Endothelial cell (in vitro differentiated cells): ENCODE data around the gene CYSTM1. TPM values are rescaled to one million over a fixed set of nuclear protein-coding genes. Genes with fewer than 3 reads are reported as not detected.

Experiments used
- DNase-seq: peaks from one replicate; pipeline ENCODE4 v3.0.0; 2021; ENCODE audit warnings: low spot score
- H3K27ac Mint-ChIP-seq: one replicate; pipeline ENCODE4 v1.8.0; 2021; ENCODE audit warnings: mixed read lengths, inconsistent platforms; ENCODE audit not compliant: unreplicated experiment
- H3K27me3 Mint-ChIP-seq: one replicate; pipeline ENCODE4 v1.8.0; 2021; ENCODE audit warnings: mild to moderate bottlenecking, moderate library complexity, mixed read lengths, inconsistent platforms; ENCODE audit not compliant: unreplicated experiment
- H3K36me3 Mint-ChIP-seq: one replicate; pipeline ENCODE4 v1.8.0; 2021; ENCODE audit warnings: mild to moderate bottlenecking, low read depth, mixed read lengths, inconsistent platforms; ENCODE audit not compliant: unreplicated experiment
- H3K4me1 Mint-ChIP-seq: one replicate; pipeline ENCODE4 v1.8.0; 2021; ENCODE audit warnings: mild to moderate bottlenecking, mixed read lengths, inconsistent platforms; ENCODE audit not compliant: unreplicated experiment
- H3K4me3 Mint-ChIP-seq: one replicate; pipeline ENCODE4 v1.8.0; 2021; ENCODE audit warnings: mild to moderate bottlenecking, mixed read lengths, inconsistent platforms; ENCODE audit not compliant: unreplicated experiment
- H3K9me3 Mint-ChIP-seq: one replicate; pipeline ENCODE4 v1.8.0; 2021; ENCODE audit warnings: mixed read lengths, inconsistent platforms; ENCODE audit not compliant: unreplicated experiment
- CTCF ChIP-seq: fragments of 200-600 bp; sonication (generic); IDR thresholded peaks from one replicate; pipeline ENCODE4 v1.5.0; 2021; ENCODE audit warnings: antibody characterized with exemption; ENCODE audit not compliant: unreplicated experiment
- total RNA-seq: library from RNA; stranded (reverse); fragmentation: NEBNext Ultra II Directional; extraction: Animal tissue kit (Norgen Biotek cat#: 25700); gene quantifications from one replicate; pipeline ENCODE4 v1.2.1, GENCODE V29; 2021; ENCODE audit not compliant: unreplicated experiment

CYSTM1 gene
- total RNA-seq, 1 donor from 2014 or later = 21.7 TPM

- TF ChIP-seq CTCF = no peak
- no peaks in the 10 kb centered on the region for H3K9me3 Mint-ChIP-seq
- H3K36me3 Mint-ChIP-seq = peaks cover 9% of the 10 kb centered on the region
- H3K27me3 Mint-ChIP-seq = peaks cover 9% of the 10 kb centered on the region
- no peak for DNase-seq
- H3K27ac Mint-ChIP-seq = no peak overlapping the region
- peaks cover 6% of the 10 kb centered on the region for H3K4me1 Mint-ChIP-seq
- no peak overlapping the region for H3K4me3 Mint-ChIP-seq
Measured at GRCh38 chr5:140222416-140222815, 47.4 kb downstream of the CYSTM1 start.

GRCh38 chr5:140223567-140223966 lies 48.6 kb downstream of the CYSTM1 start:
- TF ChIP-seq CTCF = no peak
- H3K4me3 Mint-ChIP-seq = no peak overlapping the region
- peaks cover 9% of the 10 kb centered on the region for H3K27me3 Mint-ChIP-seq
- peaks cover 3% of the 10 kb centered on the region for H3K4me1 Mint-ChIP-seq
- DNase-seq = no peak
- H3K36me3 Mint-ChIP-seq = peaks cover 9% of the 10 kb centered on the region
- no peaks in the 10 kb centered on the region for H3K9me3 Mint-ChIP-seq
- no peak overlapping the region for H3K27ac Mint-ChIP-seq

DNA sequence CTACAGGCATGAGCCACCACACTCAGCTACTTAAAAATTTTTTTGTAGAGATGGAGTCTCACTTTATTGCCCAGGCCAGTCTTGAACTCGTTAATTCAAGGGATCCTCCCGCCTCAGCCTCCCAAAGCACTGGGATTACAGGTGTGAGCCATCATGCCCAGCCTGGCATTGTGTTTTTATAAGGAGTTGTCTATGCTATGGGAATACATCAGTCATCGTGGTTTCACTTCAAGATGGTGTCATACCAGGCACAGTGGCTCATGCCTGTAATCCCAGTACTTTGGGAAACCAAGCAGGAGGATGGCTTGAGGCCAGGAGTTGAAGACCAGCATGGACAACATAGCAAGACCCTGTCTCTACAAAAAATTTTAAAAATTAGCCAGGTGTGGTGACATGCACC lies 49.7 kb downstream of the CYSTM1 start:
- Mint-ChIP-seq H3K27ac (no peak overlapping the region), H3K9me3 (no peaks in the 10 kb centered on the region), H3K36me3 (peaks cover 9% of the 10 kb centered on the region), H3K27me3 (peaks cover 9% of the 10 kb centered on the region), H3K4me1 (peaks cover 3% of the 10 kb centered on the region), H3K4me3 (no peak overlapping the region)
- no peak for TF ChIP-seq CTCF
- no peak for DNase-seq

- Mint-ChIP-seq H3K9me3 (no peaks in the 10 kb centered on the region), H3K4me3 (no peak overlapping the region), H3K4me1 (peaks cover 3% of the 10 kb centered on the region), H3K27ac (no peak overlapping the region), H3K36me3 (peaks cover 9% of the 10 kb centered on the region), H3K27me3 (peaks cover 9% of the 10 kb centered on the region)
- no peak for TF ChIP-seq CTCF
- no peak for DNase-seq
Measured at GRCh38 chr5:140225396-140225795, 50.4 kb downstream of the CYSTM1 start.

DNA sequence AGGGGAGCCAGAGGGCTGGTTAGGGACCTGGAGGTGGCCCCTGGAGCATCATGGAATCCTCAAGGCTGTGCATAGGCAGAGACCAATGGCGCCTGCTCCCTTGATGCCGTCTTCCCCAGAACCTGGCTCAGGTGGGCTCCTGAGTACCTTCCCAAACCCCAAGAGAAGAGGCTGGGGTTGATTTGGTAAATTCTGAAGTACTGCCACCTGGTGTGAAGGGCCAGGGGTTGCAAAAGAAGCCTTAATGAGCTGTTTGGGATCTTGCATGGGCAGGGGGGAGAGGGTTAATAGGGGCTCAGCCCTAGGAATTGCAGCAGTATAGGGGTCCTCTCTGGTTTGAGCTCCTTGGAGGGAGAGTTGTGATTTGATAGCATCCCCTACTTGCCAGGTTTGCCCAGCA lies 52.1 kb downstream of the CYSTM1 start:
- no peak for DNase-seq
- no peaks in the 10 kb centered on the region for H3K9me3 Mint-ChIP-seq
- H3K27me3 Mint-ChIP-seq = peaks cover 9% of the 10 kb centered on the region
- no peak for TF ChIP-seq CTCF
- peaks cover 3% of the 10 kb centered on the region for H3K4me1 Mint-ChIP-seq
- no peak overlapping the region for H3K4me3 Mint-ChIP-seq
- H3K27ac Mint-ChIP-seq = no peak overlapping the region
- H3K36me3 Mint-ChIP-seq = peaks cover 9% of the 10 kb centered on the region
